HEK293T (cell line): ENCODE measurements around the gene DNAI1.
"Not testable (repeated sequence)": the region's sequence is repeated elsewhere in the genome, so short reads cannot be mapped to it uniquely, and the experiment has no call there.

Source experiments
- CTCF ChIA-PET: fragments of 350-600 bp; formaldehyde crosslinking; extraction: SDS; loops from one replicate; lab custom pipeline; 2021; ENCODE audit warnings: antibody characterized with exemption, inconsistent platforms; lab: Yijun Ruan, JAX
- POLR2A ChIA-PET: fragments of 350-600 bp; formaldehyde crosslinking; extraction: SDS; loops from one replicate; lab custom pipeline; 2020; ENCODE audit warnings: antibody characterized with exemption, inconsistent platforms; lab: Yijun Ruan, JAX
- DNase-seq: peaks from one replicate; pipeline ENCODE4 v3.0.0; 2012; ENCODE audit warnings: mixed read lengths; ENCODE audit errors: extremely low spot score
- ARNT ChIP-seq: fragments of 450-650 bp; IDR thresholded peaks from 2 replicates; pipeline ENCODE4 v1.6.1; 2017; ENCODE audit warnings: mild to moderate bottlenecking
- BHLHE40 ChIP-seq: fragments of 450-650 bp; IDR thresholded peaks from 2 replicates; pipeline ENCODE4 v1.6.1; 2016; ENCODE audit warnings: mild to moderate bottlenecking, moderate library complexity, borderline replicate concordance
- CTBP1 ChIP-seq: fragments of 450-650 bp; IDR thresholded peaks from 2 replicates; pipeline ENCODE4 v1.6.1; 2016; ENCODE audit warnings: borderline replicate concordance
- ELF4 ChIP-seq: fragments of 450-650 bp; IDR thresholded peaks from 2 replicates; pipeline ENCODE4 v1.6.1; 2017; ENCODE audit warnings: antibody characterized with exemption
- FOXA1 ChIP-seq: fragments of 450-650 bp; IDR thresholded peaks from 2 replicates; pipeline ENCODE4 v1.6.1; 2016; ENCODE audit warnings: mild to moderate bottlenecking
- FOXK2 ChIP-seq: fragments of 450-650 bp; IDR thresholded peaks from 2 replicates; pipeline ENCODE4 v1.6.1; 2016; ENCODE audit warnings: mild to moderate bottlenecking
- FOXM1 ChIP-seq: fragments of 450-650 bp; IDR thresholded peaks from 2 replicates; pipeline ENCODE4 v1.6.1; 2017; ENCODE audit warnings: mild to moderate bottlenecking, borderline replicate concordance
- HDGF ChIP-seq: fragments of 450-650 bp; IDR thresholded peaks from 2 replicates; pipeline ENCODE4 v1.6.1; 2017; ENCODE audit warnings: antibody characterized with exemption, borderline replicate concordance
- L3MBTL2 ChIP-seq: fragments of 450-650 bp; conservative IDR thresholded peaks from 2 replicates; pipeline ENCODE4 v1.6.1; 2016; ENCODE audit warnings: mild to moderate bottlenecking
- LEF1 ChIP-seq: fragments of 450-650 bp; IDR thresholded peaks from 2 replicates; pipeline ENCODE4 v1.6.1; 2017; ENCODE audit warnings: mild to moderate bottlenecking, borderline replicate concordance
- NFRKB ChIP-seq: fragments of 450-650 bp; IDR thresholded peaks from 2 replicates; pipeline ENCODE4 v1.6.1; 2016; ENCODE audit warnings: mild to moderate bottlenecking, moderate library complexity
- SP1 ChIP-seq: fragments of 450-650 bp; IDR thresholded peaks from 2 replicates; pipeline ENCODE4 v1.6.1; 2017
- SUZ12 ChIP-seq: fragments of 450-650 bp; IDR thresholded peaks from 2 replicates; pipeline ENCODE4 v1.6.1; 2016; ENCODE audit warnings: mild to moderate bottlenecking
- TARDBP ChIP-seq: fragments of 450-650 bp; IDR thresholded peaks from 2 replicates; pipeline ENCODE4 v1.6.1; 2016
- ZNF384 ChIP-seq: fragments of 450-650 bp; IDR thresholded peaks from 2 replicates; pipeline ENCODE4 v1.6.1; 2016
- TF ChIP-seq, protein P1 (sequence below): fragments of 450-650 bp; IDR thresholded peaks from 2 replicates; pipeline ENCODE4 v1.6.1; 2016

The DNAI1 gene

DNA sequence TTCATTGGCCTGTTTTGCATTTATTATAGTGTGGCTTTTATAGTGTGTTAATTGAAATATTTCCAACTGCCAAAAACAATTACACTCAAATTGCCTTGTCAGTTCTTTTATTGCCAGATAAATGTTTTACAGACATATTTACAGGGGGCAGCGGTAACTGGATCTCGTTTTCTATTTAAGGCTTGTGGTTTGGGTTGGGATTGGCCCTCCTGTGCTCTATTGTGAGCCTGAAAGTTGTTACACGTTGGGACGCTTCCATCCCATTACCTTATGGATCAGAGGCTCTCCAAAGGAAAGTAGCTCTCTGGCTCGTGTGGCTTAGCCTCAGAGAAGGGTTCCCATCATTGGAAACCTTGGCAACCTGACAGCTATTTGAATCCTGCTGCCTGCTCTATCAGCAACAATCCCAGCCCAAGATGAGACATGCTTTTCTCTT lies 20.8 kb downstream of the DNAI1 start:
- ChIA-PET CTCF (no interaction called here), POLR2A (no interaction called here)
- DNase-seq = peak; percentile 23
- TF ChIP-seq, protein P1, sequence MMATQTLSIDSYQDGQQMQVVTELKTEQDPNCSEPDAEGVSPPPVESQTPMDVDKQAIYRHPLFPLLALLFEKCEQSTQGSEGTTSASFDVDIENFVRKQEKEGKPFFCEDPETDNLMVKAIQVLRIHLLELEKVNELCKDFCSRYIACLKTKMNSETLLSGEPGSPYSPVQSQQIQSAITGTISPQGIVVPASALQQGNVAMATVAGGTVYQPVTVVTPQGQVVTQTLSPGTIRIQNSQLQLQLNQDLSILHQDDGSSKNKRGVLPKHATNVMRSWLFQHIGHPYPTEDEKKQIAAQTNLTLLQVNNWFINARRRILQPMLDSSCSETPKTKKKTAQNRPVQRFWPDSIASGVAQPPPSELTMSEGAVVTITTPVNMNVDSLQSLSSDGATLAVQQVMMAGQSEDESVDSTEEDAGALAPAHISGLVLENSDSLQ = peak; percentile 84
- TF ChIP-seq NFRKB (no peak), LEF1 (0 out of 2 replicates have a peak, but pooled peaks have one; percentile 16), SUZ12 (no peak)

DNA sequence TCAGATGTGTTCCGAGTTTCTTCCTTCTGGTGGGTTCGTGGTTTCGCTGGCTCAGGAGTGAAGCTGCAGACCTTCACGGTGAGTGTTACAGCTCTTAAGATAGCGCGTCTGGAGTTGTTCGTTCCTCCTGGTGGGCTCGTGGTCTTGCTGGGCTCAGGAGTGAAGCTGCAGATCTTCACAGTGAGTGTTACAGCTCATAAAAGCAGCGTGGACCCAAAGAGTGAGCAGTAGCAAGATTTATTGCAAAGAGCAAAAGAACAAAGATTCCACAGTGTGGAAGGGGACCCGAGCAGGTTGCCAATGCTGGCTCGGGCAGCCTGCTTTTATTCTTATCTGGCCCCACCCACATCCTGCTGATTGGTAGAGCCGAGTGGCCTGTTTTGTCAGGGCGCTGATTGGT lies 23.0 kb downstream of the DNAI1 start:
- DNase-seq, CTCF ChIA-PET, POLR2A ChIA-PET: not testable (repeated sequence)

DNA sequence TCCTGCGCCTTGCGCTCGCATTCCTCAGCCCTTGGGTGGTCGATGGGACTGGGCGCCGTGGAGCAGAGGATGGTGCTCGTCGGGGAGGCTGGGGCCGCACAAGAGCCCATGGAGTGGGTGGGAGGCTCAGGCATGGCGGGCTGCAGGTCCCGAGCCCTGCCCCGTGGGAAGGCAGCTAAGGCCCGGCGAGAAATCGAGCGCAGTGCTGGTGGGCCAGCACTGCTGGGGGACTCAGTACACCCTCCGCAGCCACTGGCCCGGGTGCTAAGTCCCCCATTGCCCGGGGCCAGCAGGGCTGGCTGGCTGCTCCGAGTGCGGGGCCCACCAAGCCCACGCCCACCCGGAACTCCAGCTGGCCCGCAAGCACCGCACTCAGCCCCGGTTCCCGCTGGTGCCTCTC lies 24.1 kb downstream of the DNAI1 start:
- POLR2A ChIA-PET, DNase-seq, CTCF ChIA-PET: not testable (repeated sequence)

DNA sequence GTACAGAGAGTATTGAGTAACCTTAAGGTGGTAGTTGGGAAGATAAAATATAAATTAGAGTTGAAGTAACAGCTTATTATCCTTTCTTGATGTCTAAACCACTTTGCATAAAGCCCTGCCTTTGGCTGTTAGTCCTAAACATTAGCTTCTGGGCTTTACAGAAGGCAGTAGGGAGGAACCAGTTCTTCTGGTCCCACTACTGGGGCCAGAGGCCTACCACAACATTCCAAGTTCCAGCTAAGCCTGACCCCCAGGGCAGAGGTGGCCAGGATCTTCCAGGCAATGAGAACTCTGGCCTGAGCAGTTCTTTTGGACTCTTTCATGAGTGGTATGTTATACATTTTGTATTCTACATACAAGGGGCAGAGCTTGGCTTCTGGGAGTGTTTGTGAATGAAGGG lies 26.1 kb downstream of the DNAI1 start:
- DNase-seq = no peak
- ChIA-PET POLR2A (no interaction called here), CTCF (no interaction called here)
- TF ChIP-seq L3MBTL2 (no peak), FOXA1 (no peak), ARNT (no peak), FOXM1 (no peak), HDGF (no peak), FOXK2 (no peak), SUZ12 (no peak), NFRKB (no peak), ZNF384 (no peak), ELF4 (no peak)
- TF ChIP-seq, protein P1 = no peak

- POLR2A ChIA-PET = no interaction called here
- no peak for DNase-seq
- TF ChIP-seq LEF1 (no peak), ELF4 (no peak), L3MBTL2 (no peak), TARDBP (no peak)
- CTCF ChIA-PET = no interaction called here
These were observed 27.2 kb downstream of the DNAI1 start for GRCh38 chr9:34485822-34486221.

DNA sequence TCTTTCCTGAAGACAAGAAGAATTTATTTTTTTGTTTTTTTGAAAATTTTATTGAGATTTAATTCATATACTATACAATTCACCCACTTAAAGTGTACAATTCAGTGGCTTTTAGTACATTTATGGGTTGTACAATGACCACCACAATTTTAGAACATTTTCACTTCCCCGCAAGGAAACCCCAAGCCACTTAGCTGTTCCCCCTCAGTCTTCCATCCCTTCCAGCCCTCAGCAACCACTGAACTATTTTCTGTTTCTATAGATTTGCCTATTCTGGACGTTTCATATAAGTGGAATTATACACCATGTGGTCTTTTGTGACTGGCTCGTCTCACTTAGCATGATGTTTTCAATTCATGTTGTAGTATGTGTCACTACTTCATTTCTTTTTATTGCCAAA lies 28.0 kb downstream of the DNAI1 start:
- DNase-seq = no peak
- CTCF ChIA-PET = no interaction called here
- POLR2A ChIA-PET = no interaction called here
- no peak for TF ChIP-seq FOXM1

GRCh38 chr9:34490360-34490759 lies 31.8 kb downstream of the DNAI1 start:
- ChIA-PET POLR2A (no interaction called here), CTCF (no interaction called here)
- no peak for DNase-seq
- no peak for TF ChIP-seq FOXA1
- no peak for TF ChIP-seq ELF4
- no peak for TF ChIP-seq TARDBP

DNA sequence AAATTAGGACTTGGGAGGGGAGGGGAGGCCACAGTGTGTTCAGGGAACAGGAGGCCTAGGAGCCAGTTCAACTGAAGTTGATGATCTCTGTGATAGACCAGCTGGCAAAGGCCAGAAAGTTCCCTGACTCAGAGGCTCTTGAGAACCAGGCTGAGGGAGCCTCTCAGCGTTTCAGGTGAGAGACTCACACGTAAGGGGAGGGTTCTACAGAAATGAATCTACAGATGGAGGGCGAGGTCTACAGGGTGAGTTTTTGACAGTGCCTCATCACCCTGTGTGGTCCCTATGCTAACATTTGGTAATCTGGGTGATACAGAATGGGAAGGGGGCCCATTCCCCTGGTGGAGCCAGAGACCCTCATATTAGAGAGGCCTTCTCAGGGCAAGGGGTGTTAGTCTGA lies 32.2 kb downstream of the DNAI1 start:
- POLR2A ChIA-PET = no interaction called here
- CTCF ChIA-PET = no interaction called here
- no peak for DNase-seq
- TF ChIP-seq FOXA1 = no peak
- TF ChIP-seq TARDBP = no peak
- TF ChIP-seq ELF4 = no peak
- TF ChIP-seq ZNF384 = no peak
- TF ChIP-seq ARNT = no peak
- TF ChIP-seq SP1 = no peak
- no peak for TF ChIP-seq L3MBTL2
- no peak for TF ChIP-seq HDGF

GRCh38 chr9:34491596-34491995 lies 33.0 kb downstream of the DNAI1 start:
- no peak for DNase-seq

GRCh38 chr9:34492051-34492450 lies 33.4 kb downstream of the DNAI1 start:
- CTCF ChIA-PET = no interaction called here
- DNase-seq = no peak

More at GRCh38 chr9:34491596-34491995, 33.0 kb downstream of the DNAI1 start:
- ChIA-PET POLR2A (no interaction called here), CTCF (no interaction called here)
- TF ChIP-seq ZNF384 (no peak), LEF1 (no peak), FOXM1 (no peak), ELF4 (no peak), FOXA1 (no peak), NFRKB (no peak)

More at GRCh38 chr9:34492051-34492450, 33.4 kb downstream of the DNAI1 start:
- TF ChIP-seq L3MBTL2 (no peak), ARNT (no peak), BHLHE40 (no peak), CTBP1 (no peak), ELF4 (no peak), SUZ12 (no peak), NFRKB (no peak), FOXA1 (no peak), FOXK2 (no peak), SP1 (no peak), LEF1 (no peak), TARDBP (no peak), FOXM1 (no peak), HDGF (no peak), ZNF384 (no peak)
- TF ChIP-seq, protein P1 = no peak
- POLR2A ChIA-PET = no interaction called here
